ENCODE data around the gene TEX55. TPM values are rescaled to one million over a fixed set of nuclear protein-coding genes. Genes with fewer than 3 reads are reported as not detected.

The TEX55 gene
- total RNA-seq, 1 donor from 2014 or later = not detected

GRCh38 chr3:119156868-119157267, 10.9 kb downstream of the TEX55 start:
- Mint-ChIP-seq H3K4me1 (no peaks in the 10 kb centered on the region), H3K36me3 (no peaks in the 10 kb centered on the region), H3K9me3 (peaks cover 14% of the 10 kb centered on the region), H3K4me3 (no peak overlapping the region), H3K27me3 (ENCODE audit: insufficient read depth, low read depth) (no peaks in the 10 kb centered on the region), H3K27ac (no peak overlapping the region)
- Histone ChIP-seq H3K79me2 (ENCODE audit: low read depth) (no peaks in the 10 kb centered on the region), H3K4me1 (no peaks in the 10 kb centered on the region), H4K20me1 (ENCODE audit: low read depth) (no peaks in the 10 kb centered on the region), H3K27me3 (no peaks in the 10 kb centered on the region), H3F3A (ENCODE audit: low read depth) (no peaks in the 10 kb centered on the region), H3K9ac (no peak overlapping the region), H3K36me3 (no peaks in the 10 kb centered on the region), H2AFZ (replicated peaks) (no peak overlapping the region), H3K9me3 (ENCODE audit: low read depth) (no peaks in the 10 kb centered on the region), H3K4me2 (no peak overlapping the region), H3K4me3 (no peak overlapping the region), H3K27ac (no peak overlapping the region)
- DNase-seq (ENCODE audit: low spot score) = no peak
- no peak for TF ChIP-seq CTCF (IDR thresholded peaks at IDR 0.05)
- no peak for TF ChIP-seq EZH2phosphoT487 (IDR thresholded peaks at IDR 0.05)
- no peak for TF ChIP-seq EZH2 (IDR thresholded peaks at IDR 0.05)

GRCh38 chr3:119157971-119158370, 12.0 kb downstream of the TEX55 start:
- H3K9me3 Mint-ChIP-seq = peaks cover 11% of the 10 kb centered on the region
- H3K27ac Mint-ChIP-seq = no peak overlapping the region
- no peaks in the 10 kb centered on the region for H3K36me3 Mint-ChIP-seq

GRCh38 chr3:119160361-119160760, 14.4 kb downstream of the TEX55 start:
- no peaks in the 10 kb centered on the region for H4K20me1 ChIP-seq (ENCODE audit: low read depth)
- no peak overlapping the region for H3K4me3 ChIP-seq
- no peak for TF ChIP-seq EZH2phosphoT487 (IDR thresholded peaks at IDR 0.05)
- no peak for TF ChIP-seq CTCF (IDR thresholded peaks at IDR 0.05)
- TF ChIP-seq EZH2 (IDR thresholded peaks at IDR 0.05) = no peak
- Mint-ChIP-seq H3K36me3 (no peaks in the 10 kb centered on the region), H3K27me3 (ENCODE audit: insufficient read depth, low read depth) (no peaks in the 10 kb centered on the region), H3K9me3 (peaks cover 15% of the 10 kb centered on the region), H3K4me1 (no peaks in the 10 kb centered on the region), H3K4me3 (no peak overlapping the region), H3K27ac (no peak overlapping the region)
- H3K36me3 ChIP-seq = no peaks in the 10 kb centered on the region
- peaks cover 4% of the 10 kb centered on the region for H3K9me3 ChIP-seq (ENCODE audit: low read depth)
- H3K4me2 ChIP-seq = no peak overlapping the region
- H2AFZ ChIP-seq (replicated peaks) = no peak overlapping the region
- H3K9ac ChIP-seq = no peak overlapping the region
- H3K79me2 ChIP-seq (ENCODE audit: low read depth) = no peaks in the 10 kb centered on the region
- no peak for DNase-seq (ENCODE audit: low spot score)
- no peaks in the 10 kb centered on the region for H3K4me1 ChIP-seq
- no peaks in the 10 kb centered on the region for H3F3A ChIP-seq (ENCODE audit: low read depth)
- H3K27me3 ChIP-seq = no peaks in the 10 kb centered on the region
- H3K27ac ChIP-seq = no peak overlapping the region

More at GRCh38 chr3:119157971-119158370, 12.0 kb downstream of the TEX55 start:
- no peaks in the 10 kb centered on the region for H3K4me1 Mint-ChIP-seq
- no peak overlapping the region for H3K9ac ChIP-seq
- DNase-seq (ENCODE audit: low spot score) = no peak
- no peak overlapping the region for H3K27ac ChIP-seq
- no peaks in the 10 kb centered on the region for H3K4me1 ChIP-seq
- no peaks in the 10 kb centered on the region for H3K27me3 Mint-ChIP-seq (ENCODE audit: insufficient read depth, low read depth)
- TF ChIP-seq EZH2 (IDR thresholded peaks at IDR 0.05) = no peak
- no peak for TF ChIP-seq EZH2phosphoT487 (IDR thresholded peaks at IDR 0.05)
- no peak for TF ChIP-seq CTCF (IDR thresholded peaks at IDR 0.05)
- no peaks in the 10 kb centered on the region for H4K20me1 ChIP-seq (ENCODE audit: low read depth)
- no peaks in the 10 kb centered on the region for H3K9me3 ChIP-seq (ENCODE audit: low read depth)
- H3F3A ChIP-seq (ENCODE audit: low read depth) = no peaks in the 10 kb centered on the region
- no peaks in the 10 kb centered on the region for H3K27me3 ChIP-seq
- no peak overlapping the region for H3K4me3 Mint-ChIP-seq
- H2AFZ ChIP-seq (replicated peaks) = no peak overlapping the region
- no peak overlapping the region for H3K4me3 ChIP-seq
- no peaks in the 10 kb centered on the region for H3K79me2 ChIP-seq (ENCODE audit: low read depth)
- H3K4me2 ChIP-seq = no peak overlapping the region
- H3K36me3 ChIP-seq = no peaks in the 10 kb centered on the region

Measured in neural progenitor cell (in vitro differentiated cells).